ENCODE results near the gene SLC15A3.

SLC15A3 gene

GRCh38 chr11:60919320-60919719 lies 32.7 kb downstream of the SLC15A3 start:
- H3K4me3 ChIP-seq (ENCODE audit: low read depth, low read length): no peak overlapping the region
- ChIA-PET POLR2A (interaction anchor here (1.3 kb wide), 1 partner anchor 14 kb away, joined by 5 read pairs; no protein-coding TSS in a partner anchor), CTCF (interaction anchor here (0.6 kb wide), 1 partner anchor 215 kb away, joined by 5 read pairs; no protein-coding TSS in a partner anchor)
- H3K4me1 ChIP-seq (ENCODE audit: control insufficient read depth, insufficient read depth, low read length): no peaks in the 10 kb centered on the region
- no peak for TF ChIP-seq TCF7L2 (IDR thresholded peaks at IDR 0.05; ENCODE audit: borderline replicate concordance, low read depth, low read length)
- no peak for TF ChIP-seq ZNF146 (tag by site-specific recombination; IDR thresholded peaks at IDR 0.05)
- no peak for TF ChIP-seq ZNF473 (tag by site-specific recombination; IDR thresholded peaks at IDR 0.05)
- no peak for TF ChIP-seq ZNF792 (tag by site-specific recombination; IDR thresholded peaks at IDR 0.05)
- no peak for TF ChIP-seq ATF2 (tag by site-specific recombination; IDR thresholded peaks at IDR 0.05; ENCODE audit: low read depth)
- no peak for TF ChIP-seq ZNF18 (tag by site-specific recombination; IDR thresholded peaks at IDR 0.05)
- peaks cover 0 to 62% of the 10 kb centered on the region in 2 experiments; a peak in 1 of 3 replicates for H3K36me3 ChIP-seq (ENCODE audit: control insufficient read depth in 2 of 2, insufficient read depth in 1 of 2, low read length in 2 of 2)
- no peaks in the 10 kb centered on the region for H3K9me3 ChIP-seq (ENCODE audit: control insufficient read depth, insufficient read depth, low read depth, low read length)
- no peak overlapping the region for H3K27ac ChIP-seq (ENCODE audit: extremely low read depth, low read depth, low read length)

- no peaks in the 10 kb centered on the region for H3K9me3 ChIP-seq (ENCODE audit: control insufficient read depth, insufficient read depth, low read depth, low read length)
- peaks cover 0 to 62% of the 10 kb centered on the region in 2 experiments; a peak in 1 of 3 replicates for H3K36me3 ChIP-seq (ENCODE audit: control insufficient read depth in 2 of 2, insufficient read depth in 1 of 2, low read length in 2 of 2)
- TF ChIP-seq YY2 (tag by site-specific recombination; IDR thresholded peaks at IDR 0.05) (no peak), PATZ1 (tag by site-specific recombination; IDR thresholded peaks at IDR 0.05) (no peak), ZFP37 (tag by site-specific recombination; IDR thresholded peaks at IDR 0.05) (0 out of 2 replicates have a peak, but pooled peaks have one; percentile 17)
- ChIA-PET CTCF (interaction anchor here (0.6 to 6.2 kb wide), 5 partner anchors 19 to 268 kb away, joined by 3 to 30 read pairs (median 4); no protein-coding TSS in a partner anchor), POLR2A (interaction anchor here (1.3 kb wide), 1 partner anchor 13 kb away, joined by 5 read pairs; no protein-coding TSS in a partner anchor)
- no peaks in the 10 kb centered on the region for H3K4me1 ChIP-seq (ENCODE audit: control insufficient read depth, insufficient read depth, low read length)
- no peak overlapping the region for H3K4me3 ChIP-seq (ENCODE audit: low read depth, low read length)
- no peak overlapping the region for H3K27ac ChIP-seq (ENCODE audit: extremely low read depth, low read depth, low read length)
These were observed 33.1 kb downstream of the SLC15A3 start for GRCh38 chr11:60918939-60919265.

GRCh38 chr11:60918251-60918938 lies 33.6 kb downstream of the SLC15A3 start:
- CTCF ChIA-PET: interaction anchor here (0.7 to 6.2 kb wide), 4 partner anchors 19 to 269 kb away, joined by 3 to 30 read pairs (median 4); no protein-coding TSS in a partner anchor
- TF ChIP-seq ZNF624 (tag by site-specific recombination; IDR thresholded peaks at IDR 0.05) (no peak), ZNF514 (tag by site-specific recombination; IDR thresholded peaks at IDR 0.05) (no peak), KLF1 (tag by site-specific recombination; IDR thresholded peaks at IDR 0.05) (no peak), ZNF549 (tag by site-specific recombination; IDR thresholded peaks at IDR 0.05) (no peak), ZNF621 (tag by site-specific recombination; IDR thresholded peaks at IDR 0.05) (no peak), ZNF548 (tag by site-specific recombination; IDR thresholded peaks at IDR 0.05) (no peak), ZNF169 (tag by site-specific recombination; IDR thresholded peaks at IDR 0.05) (no peak), ZNF558 (tag by site-specific recombination; IDR thresholded peaks at IDR 0.05) (0 out of 2 replicates have a peak, but pooled peaks have one; percentile 16), MYNN (tag by site-specific recombination; IDR thresholded peaks at IDR 0.05; ENCODE audit: borderline replicate concordance) (no peak), ZFHX2 (tag by site-specific recombination; conservative IDR thresholded peaks at IDR 0.05) (no peak), ZNF629 (tag by site-specific recombination; IDR thresholded peaks at IDR 0.05) (peak; percentile 52), GLIS1 (tag by site-specific recombination; IDR thresholded peaks at IDR 0.05) (peak; percentile 62), ZNF292 (tag by site-specific recombination; IDR thresholded peaks at IDR 0.05; ENCODE audit: borderline replicate concordance, low read depth) (no peak), ZNF394 (tag by site-specific recombination; IDR thresholded peaks at IDR 0.05; ENCODE audit: borderline replicate concordance) (no peak), ZNF777 (tag by site-specific recombination; IDR thresholded peaks at IDR 0.05; ENCODE audit: borderline replicate concordance) (no peak), SALL2 (tag by site-specific recombination; IDR thresholded peaks at IDR 0.05; ENCODE audit: borderline replicate concordance) (no peak), ZBTB20 (tag by site-specific recombination; IDR thresholded peaks at IDR 0.05) (no peak), ZNF133 (tag by site-specific recombination; IDR thresholded peaks at IDR 0.05) (no peak)

More at GRCh38 chr11:60918251-60918938, 33.6 kb downstream of the SLC15A3 start:
- Histone ChIP-seq H3K36me3 (ENCODE audit: control insufficient read depth in 2 of 2, insufficient read depth in 1 of 2, low read length in 2 of 2) (peaks cover 0 to 59% of the 10 kb centered on the region in 2 experiments; a peak in 1 of 3 replicates), H3K27ac (ENCODE audit: extremely low read depth, low read depth, low read length) (no peak overlapping the region), H3K9me3 (ENCODE audit: control insufficient read depth, insufficient read depth, low read depth, low read length) (no peaks in the 10 kb centered on the region), H3K4me1 (ENCODE audit: control insufficient read depth, insufficient read depth, low read length) (no peaks in the 10 kb centered on the region), H3K4me3 (ENCODE audit: low read depth, low read length) (no peak overlapping the region)
- POLR2A ChIA-PET: interaction anchor here (1.3 kb wide), 1 partner anchor 13 kb away, joined by 5 read pairs; no protein-coding TSS in a partner anchor

All from HEK293 (cell line).